ENCODE data around the gene KYAT1. TPM values are rescaled to one million over a fixed set of nuclear protein-coding genes. Genes with fewer than 3 reads are reported as not detected.
"Not testable (repeated sequence)": the region's sequence is repeated elsewhere in the genome, so short reads cannot be mapped to it uniquely, and the experiment has no call there.

Gene KYAT1
- total RNA-seq, 2 donors from 2014 or later, result 6.7 to 19.9 TPM

DNA sequence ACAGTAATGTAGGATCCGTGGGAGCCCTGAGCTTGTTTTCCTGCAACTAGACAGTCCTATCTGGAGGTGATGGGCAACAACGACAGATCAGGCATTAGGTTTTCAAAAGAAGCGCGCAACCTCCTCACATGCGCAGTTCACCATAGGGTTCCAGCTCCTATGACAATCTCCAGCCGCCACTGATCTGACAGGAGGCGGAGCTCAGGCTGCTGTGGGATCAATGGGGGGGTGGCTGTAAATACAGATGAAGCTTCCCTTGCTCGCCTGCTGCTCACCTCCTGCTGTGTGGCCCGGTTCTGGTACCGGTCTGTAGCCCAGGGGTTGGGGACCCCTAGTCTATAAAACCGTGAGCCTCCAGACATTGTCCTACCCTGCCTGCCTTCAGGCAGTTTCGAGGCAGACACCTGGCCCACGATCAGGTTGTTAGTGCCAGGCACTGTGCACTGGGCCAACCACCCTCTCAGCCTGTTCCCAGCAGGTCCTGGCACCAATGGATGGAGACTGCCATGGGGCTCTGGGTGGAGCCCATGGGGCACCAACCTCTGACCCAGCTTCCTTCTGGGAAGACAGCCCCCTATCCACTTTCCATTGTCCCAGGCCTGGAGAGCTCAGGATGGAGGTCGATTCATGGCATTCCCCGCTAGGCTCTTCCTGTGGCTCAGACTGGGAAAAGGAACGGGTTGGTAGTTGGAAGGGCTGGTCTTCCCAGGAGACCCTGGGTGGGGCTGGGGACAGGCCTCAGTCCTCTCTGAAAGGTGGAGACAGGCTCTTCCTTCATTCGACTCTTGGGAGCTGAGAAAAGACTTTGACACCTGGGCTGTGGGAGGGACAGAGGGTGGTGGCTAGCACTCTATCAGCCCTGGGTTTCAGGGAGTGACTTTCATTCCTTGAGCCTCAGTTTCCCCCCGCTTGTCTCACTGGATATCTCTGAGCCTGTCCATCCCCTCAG lies 61.8 kb downstream of the KYAT1 start:
- H3K9me3 Mint-ChIP-seq, result no peaks in the 10 kb centered on the region
- DNase-seq (ENCODE audit: low spot score), result no peak
- H3K36me3 Mint-ChIP-seq, result no peaks in the 10 kb centered on the region
- no peaks in the 10 kb centered on the region for H3K27me3 Mint-ChIP-seq
- no peak for ATAC-seq
- peaks cover 7 to 9% of the 10 kb centered on the region in 2 donors for H3K4me1 Mint-ChIP-seq (ENCODE audit: low read depth in 2 of 2)
- H3K27ac Mint-ChIP-seq, result peak overlapping the region in 1 of 2 donors; percentile 66
- peak overlapping the region; percentile 78 for H3K4me3 Mint-ChIP-seq

DNA sequence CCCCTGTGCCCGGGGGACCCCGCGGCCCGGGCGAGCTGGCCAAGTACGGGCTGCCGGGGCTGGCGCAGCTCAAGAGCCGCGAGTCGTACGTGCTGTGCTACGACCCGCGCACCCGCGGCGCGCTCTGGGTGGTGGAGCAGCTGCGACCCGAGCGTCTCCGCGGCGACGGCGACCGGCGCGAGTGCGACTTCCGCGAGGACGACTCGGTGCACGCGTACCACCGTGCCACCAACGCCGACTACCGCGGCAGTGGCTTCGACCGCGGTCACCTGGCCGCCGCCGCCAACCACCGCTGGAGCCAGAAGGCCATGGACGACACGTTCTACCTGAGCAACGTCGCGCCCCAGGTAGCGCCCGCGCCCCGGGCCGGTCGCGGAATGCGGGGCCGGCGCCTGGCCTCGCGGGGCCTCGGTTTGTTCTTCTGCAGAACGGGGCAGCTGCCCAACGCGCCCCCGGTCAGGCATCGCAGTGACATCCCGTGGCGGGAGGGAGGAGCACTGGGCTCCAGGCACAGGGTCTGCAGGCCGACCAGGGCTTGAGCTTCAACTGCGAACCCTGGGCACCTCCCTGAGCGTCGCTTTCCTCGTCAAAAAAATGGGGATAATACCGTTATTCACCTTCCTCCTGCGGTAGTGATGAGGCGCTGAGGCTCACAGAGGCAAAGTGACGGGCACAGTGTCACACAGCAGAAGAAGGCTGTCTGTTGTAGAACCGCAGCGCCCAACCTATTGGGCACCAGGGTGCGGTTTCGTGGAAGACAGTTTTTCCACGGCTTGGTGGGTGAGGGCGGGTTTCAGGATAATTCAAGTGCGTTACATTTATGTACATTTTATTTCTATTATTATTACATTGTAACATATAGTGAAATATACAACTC lies 62.7 kb downstream of the KYAT1 start:
- peak; percentile 63 to 65 for ATAC-seq
- H3K9me3 Mint-ChIP-seq, result no peaks in the 10 kb centered on the region
- H3K27me3 Mint-ChIP-seq, result no peaks in the 10 kb centered on the region
- no peak for DNase-seq (ENCODE audit: low spot score)
- H3K4me1 Mint-ChIP-seq (ENCODE audit: low read depth in 2 of 2), result peaks cover 7 to 9% of the 10 kb centered on the region in 2 donors
- H3K36me3 Mint-ChIP-seq, result no peaks in the 10 kb centered on the region
- peak overlapping the region; percentile 78 for H3K4me3 Mint-ChIP-seq
- H3K27ac Mint-ChIP-seq, result peak overlapping the region in 1 of 2 donors; percentile 66

DNA sequence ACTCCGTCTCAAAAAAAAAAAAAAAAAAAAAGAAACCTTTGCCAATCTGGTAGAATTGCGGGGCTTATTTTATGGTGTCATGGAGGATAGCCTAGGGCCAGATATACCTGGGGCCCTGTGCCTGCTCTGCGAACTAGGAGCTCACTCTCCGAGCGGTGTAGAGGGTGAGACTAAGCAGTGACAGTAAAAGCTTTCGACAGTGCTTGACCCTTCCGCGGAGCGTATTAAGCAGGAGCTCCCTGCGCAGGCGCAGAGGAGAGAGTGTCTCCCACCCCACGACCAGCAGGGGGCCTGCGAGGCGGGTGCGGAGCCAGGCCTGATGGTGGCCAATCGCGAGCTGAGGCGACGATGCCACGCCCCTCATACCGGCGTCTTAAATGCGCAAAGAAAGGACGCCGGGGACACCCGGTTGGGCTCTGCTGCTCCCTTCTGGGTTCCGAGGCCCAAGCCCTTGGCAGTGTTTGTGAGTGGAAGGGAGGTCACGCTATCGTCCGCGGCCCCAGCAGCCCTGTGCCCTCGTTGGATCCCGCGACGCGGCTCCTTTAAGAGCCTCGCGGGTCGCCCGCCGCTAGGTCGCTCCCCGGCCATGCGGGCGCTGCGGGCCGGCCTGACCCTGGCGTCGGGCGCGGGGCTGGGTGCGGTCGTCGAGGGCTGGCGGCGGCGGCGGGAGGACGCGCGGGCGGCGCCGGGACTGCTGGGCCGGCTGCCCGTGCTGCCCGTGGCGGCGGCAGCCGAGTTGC lies 63.5 kb downstream of the KYAT1 start, which contains the start of gene ENDOG:
Gene ENDOG (plus strand): TSS at position 402 of the 740 bp plus-strand sequence. CDS start 185 bp downstream, at position 587.
- Mint-ChIP-seq H3K36me3 (no peaks in the 10 kb centered on the region), H3K4me3 (peak within 1 kb of the TSS; percentile 81), H3K27me3 (no peaks in the 10 kb centered on the region), H3K9me3 (no peaks in the 10 kb centered on the region), H3K4me1 (ENCODE audit: low read depth in 2 of 2) (peaks cover 7 to 9% of the 10 kb centered on the region in 2 donors), H3K27ac (peak within 1 kb of the TSS; percentile 47 to 82)
- ATAC-seq (peak; percentile 96 to 97), DNase-seq (ENCODE audit: low spot score) (peak; percentile 98)

DNA sequence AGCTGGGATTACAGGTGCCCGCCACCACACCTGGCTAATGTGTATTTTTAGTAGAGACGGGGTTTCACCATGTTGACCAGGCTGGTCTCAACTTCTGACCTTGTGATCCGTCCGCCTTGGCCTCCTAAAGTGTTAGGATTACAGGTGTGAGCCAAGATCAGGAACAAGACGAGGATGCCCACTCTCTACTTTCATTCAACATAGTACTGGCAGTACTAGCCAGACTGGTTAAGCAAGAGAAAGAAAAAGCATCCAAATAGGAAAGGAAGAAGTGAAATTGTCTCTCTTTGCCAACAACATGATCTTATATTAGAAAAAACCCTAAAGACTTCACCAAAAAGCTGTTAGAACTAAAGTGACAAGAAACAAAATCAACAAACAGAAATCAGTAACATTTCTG lies 70.9 kb downstream of the KYAT1 start:
- H3K4me3 Mint-ChIP-seq, result no peak overlapping the region
- no peaks in the 10 kb centered on the region for H3K9me3 Mint-ChIP-seq
- no peaks in the 10 kb centered on the region for H3K27me3 Mint-ChIP-seq
- H3K36me3 Mint-ChIP-seq, result peaks cover 5% of the 10 kb centered on the region
- no peaks in the 10 kb centered on the region for H3K4me1 Mint-ChIP-seq (ENCODE audit: low read depth in 2 of 2)
- H3K27ac Mint-ChIP-seq, result no peak overlapping the region
- DNase-seq (ENCODE audit: low spot score) (no peak), ATAC-seq (no peak)

DNA sequence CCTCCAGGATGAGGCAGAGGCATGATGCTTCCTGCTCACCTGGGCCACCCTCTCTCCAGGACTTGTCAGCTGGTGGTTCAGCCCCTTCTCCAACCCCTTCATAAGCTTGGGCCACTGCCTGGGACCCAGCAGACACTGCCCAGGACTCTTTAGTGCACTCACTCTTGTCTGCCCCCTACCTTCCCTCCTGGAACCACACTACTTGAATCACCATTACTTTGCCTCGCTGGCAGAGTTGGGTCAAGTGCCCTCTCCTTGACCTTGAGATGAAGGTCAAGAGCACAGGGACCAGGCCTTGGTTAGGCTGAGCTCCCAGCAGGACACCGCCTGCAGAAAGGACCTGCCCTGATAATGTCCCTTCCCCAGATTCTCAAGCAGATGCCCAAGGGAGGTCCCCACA lies 71.9 kb downstream of the KYAT1 start:
- H3K9me3 Mint-ChIP-seq, result no peaks in the 10 kb centered on the region
- no peak overlapping the region for H3K27ac Mint-ChIP-seq
- no peak overlapping the region for H3K4me3 Mint-ChIP-seq
- no peaks in the 10 kb centered on the region for H3K27me3 Mint-ChIP-seq
- H3K4me1 Mint-ChIP-seq (ENCODE audit: low read depth in 2 of 2), result no peaks in the 10 kb centered on the region
- DNase-seq (ENCODE audit: low spot score), result no peak
- ATAC-seq, result no peak
- peaks cover 5% of the 10 kb centered on the region for H3K36me3 Mint-ChIP-seq

DNA sequence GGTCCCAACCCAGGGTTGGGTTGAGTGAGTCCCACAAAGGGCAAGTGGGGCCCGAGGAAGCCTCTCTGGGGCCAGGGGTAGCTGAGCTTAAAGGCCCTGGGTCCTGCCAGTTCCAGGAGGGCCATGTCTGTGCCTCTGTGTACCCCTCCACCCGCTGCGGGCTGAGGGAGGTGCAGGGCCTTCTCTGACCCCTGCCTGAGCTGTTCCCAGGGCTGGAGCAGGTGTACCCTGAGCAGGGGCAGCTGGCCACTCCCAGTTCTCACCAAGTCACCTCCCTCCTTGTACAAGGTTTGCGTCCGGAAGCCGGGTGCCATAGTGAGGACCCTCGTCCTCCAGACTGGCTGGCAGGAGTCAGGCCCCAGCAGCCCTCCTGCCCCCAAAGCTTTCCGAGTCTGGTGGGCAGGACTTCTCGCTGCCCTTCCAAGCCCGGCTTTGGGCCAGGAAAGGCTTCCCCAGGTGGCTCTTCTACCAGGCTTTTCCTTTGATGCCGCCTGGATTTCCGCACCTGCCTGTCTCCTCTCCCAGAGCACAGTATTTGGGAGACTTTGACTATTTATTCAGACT lies 72.6 kb downstream of the KYAT1 start:
- Mint-ChIP-seq H3K9me3 (no peaks in the 10 kb centered on the region), H3K4me1 (ENCODE audit: low read depth in 2 of 2) (no peaks in the 10 kb centered on the region), H3K27me3 (no peaks in the 10 kb centered on the region), H3K27ac (no peak overlapping the region), H3K4me3 (no peak overlapping the region), H3K36me3 (peaks cover 5% of the 10 kb centered on the region)
- DNase-seq (ENCODE audit: low spot score) (no peak), ATAC-seq (peak in 1 of 2 donors; percentile 20)

DNA sequence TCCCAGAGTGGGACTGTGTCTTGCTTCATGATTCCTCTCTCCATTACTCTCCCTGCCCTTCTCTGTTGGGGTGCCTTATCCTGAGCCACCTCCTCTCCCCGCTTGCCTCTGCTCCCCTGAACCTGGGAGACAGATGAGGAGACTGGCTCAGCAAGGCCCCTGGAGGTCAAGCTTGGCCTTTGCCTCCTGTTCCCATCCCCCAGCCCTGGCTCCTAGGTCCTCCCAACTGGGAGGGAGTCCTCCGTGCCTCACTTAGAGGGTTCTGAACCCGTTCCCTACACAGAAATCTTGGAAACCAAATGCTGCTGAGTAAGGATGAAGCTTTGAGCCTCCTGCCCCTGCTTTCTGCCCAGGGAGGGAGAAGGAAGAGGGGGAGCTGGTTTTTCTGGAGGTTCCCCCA lies 73.2 kb downstream of the KYAT1 start:
- ATAC-seq (no peak), DNase-seq (ENCODE audit: low spot score) (no peak)
- no peaks in the 10 kb centered on the region for H3K9me3 Mint-ChIP-seq
- H3K4me3 Mint-ChIP-seq, result no peak overlapping the region
- H3K36me3 Mint-ChIP-seq, result peaks cover 5% of the 10 kb centered on the region
- no peaks in the 10 kb centered on the region for H3K27me3 Mint-ChIP-seq
- peak overlapping the region in 1 of 2 donors; percentile 19 for H3K27ac Mint-ChIP-seq
- no peaks in the 10 kb centered on the region for H3K4me1 Mint-ChIP-seq (ENCODE audit: low read depth in 2 of 2)

DNA sequence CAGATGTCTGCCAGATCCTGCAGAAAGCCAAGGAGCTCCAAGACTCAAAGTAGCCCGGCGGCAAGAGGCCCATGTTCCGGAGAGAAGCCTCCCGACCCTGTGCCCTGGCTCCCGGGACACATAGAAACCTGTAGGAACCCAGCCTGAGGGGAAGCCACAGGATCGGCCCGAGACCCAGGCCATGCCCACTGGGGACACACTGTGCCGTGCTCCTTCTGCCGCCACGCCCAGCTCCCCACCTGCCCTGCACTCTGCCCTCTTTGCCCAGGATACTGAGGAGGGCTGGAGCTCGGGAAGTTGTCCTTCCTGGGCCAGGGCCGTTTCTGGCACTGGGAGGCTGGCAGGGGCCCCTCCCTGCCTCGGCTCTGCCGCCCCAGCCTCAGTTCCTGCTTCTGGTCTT lies 73.9 kb downstream of the KYAT1 start:
- H3K4me1 Mint-ChIP-seq (ENCODE audit: low read depth in 2 of 2), result no peaks in the 10 kb centered on the region
- DNase-seq (ENCODE audit: low spot score), result no peak
- H3K4me3 Mint-ChIP-seq, result no peak overlapping the region
- no peak overlapping the region for H3K27ac Mint-ChIP-seq
- H3K27me3 Mint-ChIP-seq, result no peaks in the 10 kb centered on the region
- peak in 1 of 2 donors; percentile 34 for ATAC-seq
- peaks cover 5% of the 10 kb centered on the region for H3K36me3 Mint-ChIP-seq
- H3K9me3 Mint-ChIP-seq, result no peaks in the 10 kb centered on the region

DNA sequence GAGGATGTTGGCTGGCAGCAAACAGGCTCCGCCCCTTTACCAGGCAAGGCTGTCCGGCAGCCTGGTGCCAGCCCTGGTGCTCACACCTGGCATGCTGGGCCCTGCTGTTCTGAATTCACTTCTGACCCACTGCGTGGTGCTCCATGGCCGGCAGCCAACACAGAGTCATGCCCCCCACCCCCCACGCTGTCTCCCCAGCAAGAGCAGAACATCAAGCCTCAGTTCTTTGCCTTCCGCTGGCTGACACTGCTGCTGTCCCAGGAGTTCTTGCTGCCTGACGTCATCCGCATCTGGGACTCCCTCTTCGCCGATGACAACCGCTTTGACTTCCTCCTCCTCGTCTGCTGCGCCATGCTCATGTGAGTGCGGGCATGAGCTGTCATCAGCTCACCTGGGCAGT lies 76.1 kb downstream of the KYAT1 start:
- Mint-ChIP-seq H3K27ac (no peak overlapping the region), H3K36me3 (peaks cover 10% of the 10 kb centered on the region), H3K4me1 (ENCODE audit: low read depth in 2 of 2) (no peaks in the 10 kb centered on the region), H3K27me3 (no peaks in the 10 kb centered on the region), H3K9me3 (no peaks in the 10 kb centered on the region), H3K4me3 (no peak overlapping the region)
- ATAC-seq (no peak), DNase-seq (ENCODE audit: low spot score) (no peak)

DNA sequence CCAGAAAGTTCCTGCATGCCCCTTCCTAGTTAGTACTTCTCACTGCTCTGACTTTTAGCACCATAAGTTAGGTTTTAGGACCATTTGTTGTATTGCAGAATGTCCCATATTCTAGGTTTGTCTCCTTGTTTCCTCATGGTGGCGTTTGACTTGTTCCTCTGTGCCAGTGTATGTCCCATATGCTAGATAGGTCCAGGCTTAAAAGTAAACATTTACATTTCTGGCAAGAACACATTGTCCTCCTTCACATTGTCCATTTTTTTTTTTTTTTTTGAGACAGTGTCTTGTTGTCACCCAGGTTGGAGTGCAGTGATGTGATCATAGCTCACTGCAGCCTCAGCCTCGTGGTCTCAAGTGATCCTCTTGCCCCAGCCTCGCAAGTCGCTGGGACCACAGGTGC lies 79.3 kb downstream of the KYAT1 start:
- H3K27ac Mint-ChIP-seq, result no peak overlapping the region
- H3K4me3 Mint-ChIP-seq, result no peak overlapping the region
- no peak for DNase-seq (ENCODE audit: low spot score)
- no peaks in the 10 kb centered on the region for H3K27me3 Mint-ChIP-seq
- no peaks in the 10 kb centered on the region for H3K9me3 Mint-ChIP-seq
- no peaks in the 10 kb centered on the region for H3K4me1 Mint-ChIP-seq (ENCODE audit: low read depth in 2 of 2)
- H3K36me3 Mint-ChIP-seq, result peaks cover 12% of the 10 kb centered on the region
- ATAC-seq, result no peak

DNA sequence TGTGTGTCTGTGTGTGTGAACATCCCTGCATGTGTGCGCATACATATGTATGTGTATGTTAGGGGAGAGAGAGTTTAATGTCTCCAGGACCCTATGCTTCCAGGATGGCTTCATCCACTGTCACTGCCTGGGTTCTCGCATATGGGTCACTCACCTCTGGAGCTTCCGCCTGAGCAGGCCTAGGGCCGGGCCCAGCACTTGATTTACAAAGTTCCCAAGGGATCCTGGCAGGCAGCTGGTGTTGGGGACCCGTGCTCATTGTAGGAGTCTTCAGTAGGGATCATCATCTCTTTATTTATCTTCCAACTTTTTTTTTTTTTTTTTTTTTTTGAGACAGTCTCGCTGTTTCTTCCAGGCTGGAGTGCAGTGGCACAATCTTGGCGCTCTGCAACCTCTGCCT lies 81.7 kb downstream of the KYAT1 start:
- H3K4me3 Mint-ChIP-seq, result no peak overlapping the region
- H3K27ac Mint-ChIP-seq, result no peak overlapping the region
- ATAC-seq (peak in 1 of 2 donors; percentile 9), DNase-seq (ENCODE audit: low spot score) (no peak)
- no peaks in the 10 kb centered on the region for H3K27me3 Mint-ChIP-seq
- H3K9me3 Mint-ChIP-seq, result no peaks in the 10 kb centered on the region
- peaks cover 12% of the 10 kb centered on the region for H3K36me3 Mint-ChIP-seq
- no peaks in the 10 kb centered on the region for H3K4me1 Mint-ChIP-seq (ENCODE audit: low read depth in 2 of 2)

DNA sequence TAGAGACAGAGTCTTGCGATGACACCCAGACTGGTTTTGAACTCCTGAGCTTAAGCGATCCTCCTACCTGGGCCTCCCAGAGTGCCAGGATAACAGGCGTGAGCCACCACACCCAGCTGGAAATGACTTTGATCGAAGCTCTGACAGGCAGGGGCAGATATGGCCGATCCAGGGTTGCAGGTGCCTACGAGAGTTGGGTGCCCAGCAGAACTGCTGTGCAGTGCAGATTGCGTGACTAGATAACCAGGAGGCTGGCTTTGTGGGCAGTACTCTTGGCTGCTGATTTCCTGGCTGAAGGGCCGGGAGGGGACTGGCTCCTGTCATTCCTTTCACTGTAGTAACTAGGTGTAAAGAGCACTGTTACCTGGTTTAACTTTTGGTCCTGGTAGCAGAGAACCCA lies 82.9 kb downstream of the KYAT1 start:
- Mint-ChIP-seq H3K9me3 (no peaks in the 10 kb centered on the region), H3K4me1 (ENCODE audit: low read depth in 2 of 2) (no peaks in the 10 kb centered on the region), H3K27me3 (no peaks in the 10 kb centered on the region), H3K36me3 (peaks cover 14% of the 10 kb centered on the region), H3K27ac (no peak overlapping the region), H3K4me3 (no peak overlapping the region)
- DNase-seq (ENCODE audit: low spot score), result no peak
- ATAC-seq, result no peak

DNA sequence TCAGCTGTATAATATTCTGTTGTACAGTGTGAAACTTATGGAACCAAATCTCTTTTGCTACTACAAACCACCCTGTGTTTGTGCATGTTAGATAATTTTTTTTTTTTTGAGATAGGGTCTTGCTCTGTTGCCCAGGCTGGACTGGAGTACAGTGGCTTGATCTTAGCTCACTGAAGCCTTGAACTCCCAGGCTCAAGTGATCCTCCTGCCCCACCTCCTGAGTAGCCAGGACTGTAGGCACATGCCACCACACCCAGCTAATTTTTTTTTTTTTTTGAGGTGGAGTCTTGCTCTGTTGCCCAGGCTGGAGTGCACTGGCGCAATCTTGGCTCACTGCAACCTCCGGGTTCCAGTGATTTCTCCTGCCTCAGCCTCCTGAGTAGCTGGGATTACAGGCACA lies 86.8 kb downstream of the KYAT1 start:
- ATAC-seq; DNase-seq (ENCODE audit: low spot score); H3K9me3 Mint-ChIP-seq; H3K27ac Mint-ChIP-seq; H3K4me1 Mint-ChIP-seq (ENCODE audit: low read depth in 2 of 2); H3K4me3 Mint-ChIP-seq; H3K27me3 Mint-ChIP-seq: not testable (repeated sequence)
- H3K36me3 Mint-ChIP-seq, result peaks cover 17% of the 10 kb centered on the region

All from natural killer cell treated with Interleukin-12 subunit alpha and Interleukin-12 subunit beta and Interleukin-15 and Interleukin-18, amount 100 ng/mL, for 72 hours (primary cell).